ENCODE data around the gene RNASE11. TPM values are rescaled to one million over a fixed set of nuclear protein-coding genes. Genes with fewer than 3 reads are reported as not detected.

RNASE11 gene
- total and polyA plus RNA-seq, 10 of the 15 experiments (the other 5 are each of a cell fraction or from before 2014, with no cell fraction given), result not detected

DNA sequence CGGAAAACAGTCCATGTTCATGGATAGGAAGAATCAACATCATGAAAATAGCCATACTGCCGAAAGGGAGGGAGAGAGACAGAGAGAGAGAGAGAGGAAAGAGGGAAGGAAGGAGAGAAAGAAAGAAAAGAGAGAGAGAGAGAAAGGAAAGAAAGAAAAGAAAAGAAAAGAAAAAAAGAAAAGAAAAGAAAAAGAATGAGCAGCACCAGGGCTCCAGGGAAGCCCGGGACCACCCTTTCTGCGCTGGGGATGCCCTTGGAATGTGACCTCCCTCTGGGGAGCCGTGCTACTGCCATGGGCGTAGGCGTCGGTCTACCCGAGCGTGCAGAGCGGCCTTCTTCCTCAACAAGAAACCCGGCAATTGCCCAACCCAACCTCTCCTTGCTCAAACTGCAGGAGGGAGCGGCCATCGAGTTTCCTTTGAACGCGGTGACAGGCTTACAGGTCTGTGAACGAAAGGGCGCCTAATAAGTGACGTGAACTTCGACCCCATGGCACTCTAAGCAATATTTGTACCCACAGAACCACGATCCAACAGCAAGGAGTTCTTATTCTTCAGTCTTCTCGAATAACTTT, 36.8 kb upstream of the RNASE11 start (continued):
- TF ChIP-seq, protein P1, sequence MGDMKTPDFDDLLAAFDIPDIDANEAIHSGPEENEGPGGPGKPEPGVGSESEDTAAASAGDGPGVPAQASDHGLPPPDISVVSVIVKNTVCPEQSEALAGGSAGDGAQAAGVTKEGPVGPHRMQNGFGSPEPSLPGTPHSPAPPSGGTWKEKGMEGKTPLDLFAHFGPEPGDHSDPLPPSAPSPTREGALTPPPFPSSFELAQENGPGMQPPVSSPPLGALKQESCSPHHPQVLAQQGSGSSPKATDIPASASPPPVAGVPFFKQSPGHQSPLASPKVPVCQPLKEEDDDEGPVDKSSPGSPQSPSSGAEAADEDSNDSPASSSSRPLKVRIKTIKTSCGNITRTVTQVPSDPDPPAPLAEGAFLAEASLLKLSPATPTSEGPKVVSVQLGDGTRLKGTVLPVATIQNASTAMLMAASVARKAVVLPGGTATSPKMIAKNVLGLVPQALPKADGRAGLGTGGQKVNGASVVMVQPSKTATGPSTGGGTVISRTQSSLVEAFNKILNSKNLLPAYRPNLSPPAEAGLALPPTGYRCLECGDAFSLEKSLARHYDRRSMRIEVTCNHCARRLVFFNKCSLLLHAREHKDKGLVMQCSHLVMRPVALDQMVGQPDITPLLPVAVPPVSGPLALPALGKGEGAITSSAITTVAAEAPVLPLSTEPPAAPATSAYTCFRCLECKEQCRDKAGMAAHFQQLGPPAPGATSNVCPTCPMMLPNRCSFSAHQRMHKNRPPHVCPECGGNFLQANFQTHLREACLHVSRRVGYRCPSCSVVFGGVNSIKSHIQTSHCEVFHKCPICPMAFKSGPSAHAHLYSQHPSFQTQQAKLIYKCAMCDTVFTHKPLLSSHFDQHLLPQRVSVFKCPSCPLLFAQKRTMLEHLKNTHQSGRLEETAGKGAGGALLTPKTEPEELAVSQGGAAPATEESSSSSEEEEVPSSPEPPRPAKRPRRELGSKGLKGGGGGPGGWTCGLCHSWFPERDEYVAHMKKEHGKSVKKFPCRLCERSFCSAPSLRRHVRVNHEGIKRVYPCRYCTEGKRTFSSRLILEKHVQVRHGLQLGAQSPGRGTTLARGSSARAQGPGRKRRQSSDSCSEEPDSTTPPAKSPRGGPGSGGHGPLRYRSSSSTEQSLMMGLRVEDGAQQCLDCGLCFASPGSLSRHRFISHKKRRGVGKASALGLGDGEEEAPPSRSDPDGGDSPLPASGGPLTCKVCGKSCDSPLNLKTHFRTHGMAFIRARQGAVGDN (IDR thresholded peaks at IDR 0.05), result peak; percentile 52; the same call in 1 of the 2 replicates
- peak; percentile 55; the same call in 1 of the 2 replicates for TF ChIP-seq NR2C1 (IDR thresholded peaks at IDR 0.05)
- TF ChIP-seq, protein P2, sequence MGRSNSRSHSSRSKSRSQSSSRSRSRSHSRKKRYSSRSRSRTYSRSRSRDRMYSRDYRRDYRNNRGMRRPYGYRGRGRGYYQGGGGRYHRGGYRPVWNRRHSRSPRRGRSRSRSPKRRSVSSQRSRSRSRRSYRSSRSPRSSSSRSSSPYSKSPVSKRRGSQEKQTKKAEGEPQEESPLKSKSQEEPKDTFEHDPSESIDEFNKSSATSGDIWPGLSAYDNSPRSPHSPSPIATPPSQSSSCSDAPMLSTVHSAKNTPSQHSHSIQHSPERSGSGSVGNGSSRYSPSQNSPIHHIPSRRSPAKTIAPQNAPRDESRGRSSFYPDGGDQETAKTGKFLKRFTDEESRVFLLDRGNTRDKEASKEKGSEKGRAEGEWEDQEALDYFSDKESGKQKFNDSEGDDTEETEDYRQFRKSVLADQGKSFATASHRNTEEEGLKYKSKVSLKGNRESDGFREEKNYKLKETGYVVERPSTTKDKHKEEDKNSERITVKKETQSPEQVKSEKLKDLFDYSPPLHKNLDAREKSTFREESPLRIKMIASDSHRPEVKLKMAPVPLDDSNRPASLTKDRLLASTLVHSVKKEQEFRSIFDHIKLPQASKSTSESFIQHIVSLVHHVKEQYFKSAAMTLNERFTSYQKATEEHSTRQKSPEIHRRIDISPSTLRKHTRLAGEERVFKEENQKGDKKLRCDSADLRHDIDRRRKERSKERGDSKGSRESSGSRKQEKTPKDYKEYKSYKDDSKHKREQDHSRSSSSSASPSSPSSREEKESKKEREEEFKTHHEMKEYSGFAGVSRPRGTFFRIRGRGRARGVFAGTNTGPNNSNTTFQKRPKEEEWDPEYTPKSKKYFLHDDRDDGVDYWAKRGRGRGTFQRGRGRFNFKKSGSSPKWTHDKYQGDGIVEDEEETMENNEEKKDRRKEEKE (IDR thresholded peaks at IDR 0.05), result no peak
- 0 out of 2 replicates have a peak, but pooled peaks have one; percentile 10 for TF ChIP-seq IKZF1 (conservative IDR thresholded peaks at IDR 0.05)
- TF ChIP-seq BHLHE40 (IDR thresholded peaks at IDR 0.05; ENCODE audit: borderline replicate concordance in 1 of 2, low read depth in 2 of 2, low read length in 1 of 2), result peak; percentile 21 to 64; a peak in 1 of 4 replicates
- TF ChIP-seq YY1 (IDR thresholded peaks at IDR 0.05; ENCODE audit: low read depth, low read length), result peak; percentile 50; the same call in 1 of the 2 replicates
- no peak for TF ChIP-seq SMAD1 (IDR thresholded peaks at IDR 0.05; ENCODE audit: low read depth, partially characterized antibody)
- TF ChIP-seq, protein P3, sequence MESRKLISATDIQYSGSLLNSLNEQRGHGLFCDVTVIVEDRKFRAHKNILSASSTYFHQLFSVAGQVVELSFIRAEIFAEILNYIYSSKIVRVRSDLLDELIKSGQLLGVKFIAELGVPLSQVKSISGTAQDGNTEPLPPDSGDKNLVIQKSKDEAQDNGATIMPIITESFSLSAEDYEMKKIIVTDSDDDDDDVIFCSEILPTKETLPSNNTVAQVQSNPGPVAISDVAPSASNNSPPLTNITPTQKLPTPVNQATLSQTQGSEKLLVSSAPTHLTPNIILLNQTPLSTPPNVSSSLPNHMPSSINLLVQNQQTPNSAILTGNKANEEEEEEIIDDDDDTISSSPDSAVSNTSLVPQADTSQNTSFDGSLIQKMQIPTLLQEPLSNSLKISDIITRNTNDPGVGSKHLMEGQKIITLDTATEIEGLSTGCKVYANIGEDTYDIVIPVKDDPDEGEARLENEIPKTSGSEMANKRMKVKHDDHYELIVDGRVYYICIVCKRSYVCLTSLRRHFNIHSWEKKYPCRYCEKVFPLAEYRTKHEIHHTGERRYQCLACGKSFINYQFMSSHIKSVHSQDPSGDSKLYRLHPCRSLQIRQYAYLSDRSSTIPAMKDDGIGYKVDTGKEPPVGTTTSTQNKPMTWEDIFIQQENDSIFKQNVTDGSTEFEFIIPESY (IDR thresholded peaks at IDR 0.05), result 0 out of 2 replicates have a peak, but pooled peaks have one; percentile 24
- TF ChIP-seq TARDBP (IDR thresholded peaks at IDR 0.05; ENCODE audit: borderline replicate concordance), result no peak
- TF ChIP-seq ATF7 (IDR thresholded peaks at IDR 0.05; ENCODE audit: low read depth), result peak; percentile 23; the same call in 1 of the 2 replicates
- TF ChIP-seq EED (IDR thresholded peaks at IDR 0.05; ENCODE audit: low read depth), result peak; percentile 60; the same call in 1 of the 2 replicates
- TF ChIP-seq HDGF (IDR thresholded peaks at IDR 0.05), result 0 out of 2 replicates have a peak, but pooled peaks have one; percentile 23
- TF ChIP-seq NRF1 (conservative IDR thresholded peaks at IDR 0.05; ENCODE audit: low read depth, low read length), result no peak
- 0 out of 2 replicates have a peak, but pooled peaks have one; percentile 8 for TF ChIP-seq CREM (IDR thresholded peaks at IDR 0.05; ENCODE audit: low read depth)
